Chondrocyte (in vitro differentiated cells): ENCODE data around the gene FBXL12. TPM values are rescaled to one million over a fixed set of nuclear protein-coding genes. Genes with fewer than 3 reads are reported as not detected.
"Not testable (repeated sequence)": the region's sequence is repeated elsewhere in the genome, so short reads cannot be mapped to it uniquely, and the experiment has no call there.

Source experiments
- DNase-seq: peaks from one replicate; pipeline ENCODE4 v3.0.0; 2021; ENCODE audit warnings: mixed read lengths, low spot score
- H3K27ac Mint-ChIP-seq: one replicate; pipeline ENCODE4 v1.8.0; 2021; ENCODE audit warnings: mild to moderate bottlenecking, moderate library complexity, mixed read lengths; ENCODE audit not compliant: unreplicated experiment
- H3K27me3 Mint-ChIP-seq: 2 replicates; pipeline ENCODE4 v1.8.0; 2021; ENCODE audit warnings: low read depth, mixed read lengths
- H3K36me3 Mint-ChIP-seq: 2 replicates; pipeline ENCODE4 v1.8.0; 2021; ENCODE audit warnings: low read depth, mixed read lengths
- H3K4me1 Mint-ChIP-seq: 2 replicates; pipeline ENCODE4 v1.8.0; 2021; ENCODE audit warnings: low read depth, mild to moderate bottlenecking, mixed read lengths
- H3K4me3 Mint-ChIP-seq: one replicate; pipeline ENCODE4 v1.8.0; 2021; ENCODE audit warnings: mild to moderate bottlenecking, moderate library complexity, mixed read lengths; ENCODE audit not compliant: unreplicated experiment
- H3K9me3 Mint-ChIP-seq: 2 replicates; pipeline ENCODE4 v1.8.0; 2021; ENCODE audit warnings: low read depth, mixed read lengths
- total RNA-seq: library from RNA; stranded (reverse); gene quantifications from 3 replicates; pipeline ENCODE4 v1.2.1, GENCODE V29; 2021
- TF ChIP-seq, protein P1 (sequence below): fragments of 200-600 bp; sonication (generic); IDR thresholded peaks from 2 replicates; pipeline ENCODE4 v1.5.0; 2021; ENCODE audit warnings: antibody characterized with exemption, mild to moderate bottlenecking, moderate library complexity

FBXL12 gene
- total RNA-seq, 1 donor from 2014 or later, result 26.7 TPM

DNA sequence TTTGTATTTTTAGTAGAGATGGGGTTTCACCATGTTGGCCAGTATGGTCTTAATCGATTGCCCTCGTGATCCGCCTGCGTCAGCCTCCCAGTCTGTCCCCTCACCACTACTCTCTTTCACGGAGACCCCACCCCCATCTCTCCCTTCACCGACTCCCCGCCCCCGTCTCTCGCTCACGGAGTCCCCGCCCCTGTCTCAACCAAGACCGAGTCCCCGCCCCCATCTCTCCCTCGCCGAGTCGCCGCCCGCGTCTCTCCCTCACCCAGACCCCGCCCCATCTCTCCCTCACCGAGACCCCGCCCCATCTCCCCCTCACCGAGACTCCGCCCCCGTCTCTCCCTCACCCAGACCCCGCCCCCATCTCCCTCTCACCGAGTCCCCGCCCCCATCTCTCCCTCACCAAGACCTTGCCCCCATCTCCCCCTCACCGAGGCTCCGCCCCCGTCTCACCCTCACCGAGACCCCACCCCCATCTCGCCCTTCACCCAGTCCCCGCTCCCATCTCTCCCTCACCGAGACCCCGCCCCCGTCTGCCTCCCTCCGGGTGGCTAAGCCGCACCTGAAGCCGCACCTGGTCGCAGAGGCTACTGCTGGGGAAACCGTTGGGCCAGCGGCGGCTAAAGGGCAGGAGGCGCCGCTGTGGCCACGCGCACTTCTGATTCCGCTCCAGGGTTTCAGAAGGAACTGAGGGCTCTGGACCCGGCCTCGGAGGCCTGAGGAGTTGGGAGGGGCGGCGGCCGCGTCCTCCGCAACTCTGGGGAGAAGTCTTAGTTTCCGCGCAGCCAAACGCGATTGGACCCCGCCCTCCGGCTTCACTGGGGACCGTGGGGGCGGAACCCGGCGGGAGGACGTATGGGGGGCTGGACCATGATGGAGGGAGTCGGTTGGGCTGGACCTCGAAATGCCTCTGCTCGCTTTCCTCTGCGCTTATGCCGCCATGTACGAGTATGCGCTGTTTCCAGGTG, 33.2 kb downstream of the FBXL12 start:
- no peaks in the 10 kb centered on the region for H3K27me3 Mint-ChIP-seq
- TF ChIP-seq, protein P1, sequence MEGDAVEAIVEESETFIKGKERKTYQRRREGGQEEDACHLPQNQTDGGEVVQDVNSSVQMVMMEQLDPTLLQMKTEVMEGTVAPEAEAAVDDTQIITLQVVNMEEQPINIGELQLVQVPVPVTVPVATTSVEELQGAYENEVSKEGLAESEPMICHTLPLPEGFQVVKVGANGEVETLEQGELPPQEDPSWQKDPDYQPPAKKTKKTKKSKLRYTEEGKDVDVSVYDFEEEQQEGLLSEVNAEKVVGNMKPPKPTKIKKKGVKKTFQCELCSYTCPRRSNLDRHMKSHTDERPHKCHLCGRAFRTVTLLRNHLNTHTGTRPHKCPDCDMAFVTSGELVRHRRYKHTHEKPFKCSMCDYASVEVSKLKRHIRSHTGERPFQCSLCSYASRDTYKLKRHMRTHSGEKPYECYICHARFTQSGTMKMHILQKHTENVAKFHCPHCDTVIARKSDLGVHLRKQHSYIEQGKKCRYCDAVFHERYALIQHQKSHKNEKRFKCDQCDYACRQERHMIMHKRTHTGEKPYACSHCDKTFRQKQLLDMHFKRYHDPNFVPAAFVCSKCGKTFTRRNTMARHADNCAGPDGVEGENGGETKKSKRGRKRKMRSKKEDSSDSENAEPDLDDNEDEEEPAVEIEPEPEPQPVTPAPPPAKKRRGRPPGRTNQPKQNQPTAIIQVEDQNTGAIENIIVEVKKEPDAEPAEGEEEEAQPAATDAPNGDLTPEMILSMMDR, result no peak
- H3K4me3 Mint-ChIP-seq, result peak overlapping the region; percentile 80
- H3K27ac Mint-ChIP-seq, result peak overlapping the region; percentile 95
- no peaks in the 10 kb centered on the region for H3K9me3 Mint-ChIP-seq
- H3K36me3 Mint-ChIP-seq, result no peaks in the 10 kb centered on the region
- peaks cover 29% of the 10 kb centered on the region for H3K4me1 Mint-ChIP-seq
- peak; percentile 99 for DNase-seq

DNA sequence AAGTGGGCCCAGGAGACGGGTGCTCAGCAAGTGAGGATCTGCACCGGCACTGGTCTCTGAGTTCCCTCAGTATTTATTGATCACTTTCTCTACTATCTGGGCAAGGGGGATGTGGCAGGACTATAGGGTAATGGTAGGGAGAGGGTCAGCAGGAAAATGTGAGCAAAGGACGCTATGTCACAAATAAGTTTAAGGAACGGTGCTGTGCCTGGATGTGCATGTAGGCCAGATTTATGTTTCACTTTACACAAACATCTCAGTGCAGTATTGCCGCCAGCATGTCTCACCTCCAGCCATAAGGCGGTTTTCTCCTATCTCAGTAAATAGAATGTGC, 34.7 kb downstream of the FBXL12 start:
- DNase-seq, H3K36me3 Mint-ChIP-seq, H3K9me3 Mint-ChIP-seq, H3K27me3 Mint-ChIP-seq: not testable (repeated sequence)
- peak overlapping the region; percentile 80 for H3K4me3 Mint-ChIP-seq
- peaks cover 23% of the 10 kb centered on the region for H3K4me1 Mint-ChIP-seq
- H3K27ac Mint-ChIP-seq, result peak overlapping the region; percentile 95

DNA sequence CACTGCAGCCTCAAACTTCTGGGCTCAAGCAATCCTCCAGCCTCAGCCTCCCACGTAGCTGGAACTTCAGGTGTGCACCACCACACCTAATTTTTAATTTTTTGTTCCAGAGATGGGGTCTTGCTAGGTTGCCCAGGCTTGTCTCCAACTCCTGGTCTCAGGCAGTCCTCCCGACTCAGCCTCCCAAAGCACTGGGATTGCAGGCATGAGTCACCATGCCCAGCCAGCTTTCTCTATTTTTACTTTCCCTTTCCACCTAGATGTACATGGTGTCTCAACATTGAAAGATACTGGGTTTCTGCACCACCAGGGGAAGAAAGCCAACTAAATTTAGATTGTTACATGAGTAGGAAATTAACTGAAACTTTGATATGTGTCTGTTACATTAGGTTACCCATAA, 36.5 kb downstream of the FBXL12 start:
- no peak for DNase-seq
- Mint-ChIP-seq H3K27me3 (no peaks in the 10 kb centered on the region), H3K9me3 (peaks cover 5% of the 10 kb centered on the region), H3K36me3 (peaks cover 6% of the 10 kb centered on the region), H3K27ac (no peak overlapping the region), H3K4me1 (peaks cover 23% of the 10 kb centered on the region), H3K4me3 (no peak overlapping the region)
- TF ChIP-seq, protein P1, result no peak

DNA sequence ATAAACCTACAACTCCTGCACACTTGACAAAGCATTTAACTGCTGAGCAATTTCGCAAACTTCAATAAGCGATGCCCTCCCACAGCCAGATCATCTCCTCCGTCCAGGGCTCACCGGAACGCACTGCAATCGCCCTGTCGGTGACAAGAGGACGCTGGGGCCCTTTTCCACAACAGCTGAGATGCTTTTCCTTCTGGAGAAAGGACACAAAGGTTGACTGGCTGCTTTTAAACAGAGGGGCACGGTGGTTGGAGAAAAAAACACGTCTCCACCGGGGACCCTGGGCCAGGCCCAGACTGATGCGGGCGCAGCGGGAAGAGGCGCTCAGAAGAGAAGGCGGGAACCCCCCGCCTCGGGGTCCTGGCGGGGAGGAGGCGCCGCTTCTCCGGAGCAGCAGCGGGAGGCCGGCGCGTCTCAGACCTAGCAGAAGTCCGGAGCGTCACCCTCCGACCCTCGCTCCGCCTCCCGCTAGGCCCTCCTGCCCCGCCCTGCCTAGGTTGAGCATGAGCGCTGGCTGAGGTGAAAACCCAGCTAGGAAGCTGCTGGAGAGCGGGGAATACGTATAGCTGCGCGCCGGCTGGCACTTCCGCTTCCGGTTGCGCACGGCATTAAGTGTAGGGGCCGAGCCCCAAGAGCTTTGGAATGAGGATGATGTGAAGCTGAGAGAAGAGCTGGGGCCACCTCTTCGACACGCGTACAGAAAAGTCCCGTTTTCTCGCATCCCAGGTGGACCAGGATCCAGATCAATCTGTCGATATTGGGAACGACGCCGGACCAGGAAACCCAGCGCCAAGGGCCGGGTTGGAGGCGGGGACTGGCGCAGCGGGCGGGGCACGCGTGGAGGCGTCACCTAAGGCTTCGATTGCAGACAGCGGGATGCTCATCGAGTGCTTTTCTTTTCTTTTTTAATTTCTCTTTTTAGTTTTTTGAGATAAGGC, 50.4 kb downstream of the FBXL12 start, which contains the start of gene ZNF846:
Gene ZNF846 (minus strand): TSS at position 564 of the 938 bp plus-strand sequence. CDS start 3,788 bp downstream, outside the sequence.
- H3K27me3 Mint-ChIP-seq, result no peaks in the 10 kb centered on the region
- TF ChIP-seq, protein P1, result no peak
- peaks cover 17% of the 10 kb centered on the region for H3K36me3 Mint-ChIP-seq
- DNase-seq, result peak; percentile 96
- peak within 1 kb of the TSS; percentile 94 for H3K4me3 Mint-ChIP-seq
- H3K27ac Mint-ChIP-seq, result peak within 1 kb of the TSS; percentile 97
- peaks cover 12% of the 10 kb centered on the region for H3K9me3 Mint-ChIP-seq
- peaks cover 9% of the 10 kb centered on the region for H3K4me1 Mint-ChIP-seq

Other genes with a start within 250 kb of the FBXL12 start
- gene ZNF121, start 234.6 kb downstream of the FBXL12 start, total RNA-seq, result 19.2 to 22.4 TPM (median 21.6 TPM) in 3 replicates
- 42.2 to 51.3 TPM (median 43.5 TPM) in 3 replicates for gene ZNF561, start 197.8 kb downstream of the FBXL12 start, total RNA-seq
- gene ZNF562, start 144.0 kb downstream of the FBXL12 start, total RNA-seq, result 9.3 to 14.4 TPM (median 10.7 TPM) in 3 replicates
- gene ZNF846, start 50.3 kb downstream of the FBXL12 start, total RNA-seq, result 18.8 to 20.3 TPM (median 19.4 TPM) in 3 replicates
- 265 to 294 TPM (median 265 TPM) in 3 replicates for gene UBL5, start 8.8 kb upstream of the FBXL12 start, total RNA-seq
- gene PIN1, start 16.2 kb upstream of the FBXL12 start, total RNA-seq, result 64.5 to 78.4 TPM (median 65.5 TPM) in 3 replicates
- gene OLFM2, start 117.4 kb upstream of the FBXL12 start, total RNA-seq, result 51.0 to 68.8 TPM (median 67.9 TPM) in 3 replicates
- 24.8 to 65.9 TPM (median 63.6 TPM) in 3 replicates for gene COL5A3, start 191.4 kb upstream of the FBXL12 start, total RNA-seq
- gene RDH8, start 194.4 kb upstream of the FBXL12 start, total RNA-seq, result not detected in 3 replicates